SK-N-SH (cell line): ENCODE measurements around the gene PLXNA4.
A peak's percentile ranks its signal among the peaks of the same experiment; 100 is the strongest.

Experiments
- CTCF ChIP-seq: fragments of 200-600 bp; sonication (generic); IDR thresholded peaks from 2 replicates; pipeline ENCODE4 v1.6.1; 2017; ENCODE audit warnings: antibody characterized with exemption, mild to moderate bottlenecking, moderate library complexity
- SMC3 ChIP-seq: IDR thresholded peaks from 2 replicates; pipeline ENCODE4 v1.6.1; 2012; ENCODE audit warnings: low read depth, low read length, improper control_type of control experiment
- TCF12 ChIP-seq: IDR thresholded peaks from 2 replicates; pipeline ENCODE4 v1.4.0; 2012

DNA sequence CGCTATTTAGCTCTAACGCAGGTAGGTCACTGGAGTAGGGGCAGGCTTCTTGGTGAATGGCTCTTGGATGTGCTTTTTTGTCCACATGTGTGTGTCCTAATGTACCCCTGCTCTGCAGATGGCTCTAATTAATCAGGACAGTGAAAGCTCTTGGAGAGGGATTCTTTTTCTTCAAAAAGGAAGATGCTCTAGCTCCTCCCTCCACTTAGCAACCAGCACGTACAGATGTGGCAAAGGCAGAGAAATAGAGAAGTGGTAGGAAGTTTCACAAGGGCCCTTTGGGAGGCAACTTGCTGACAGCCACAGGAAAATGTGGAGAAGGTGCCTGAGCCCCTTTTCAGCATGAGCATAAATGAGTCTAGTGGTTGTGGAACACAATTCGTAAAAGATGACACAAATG, 221.7 kb downstream of the PLXNA4 start:
- TF ChIP-seq SMC3 (no peak), TCF12 (peak; percentile 23; the same call in 1 of the 2 replicates), CTCF (no peak)
